ENCODE data around the gene CRELD2.

- TF ChIP-seq POLR2A (IDR thresholded peaks at IDR 0.05) (no peak), CTCF (IDR thresholded peaks at IDR 0.05) (no peak)
These were observed 26.1 kb upstream of the CRELD2 start for GRCh38 chr22:49892226-49892899.

Data from thyroid gland (tissue), 4 donors.